ENCODE measurements around the gene INHBB. TPM values are rescaled to one million over a fixed set of nuclear protein-coding genes. Genes with fewer than 3 reads are reported as not detected.

INHBB gene
- total RNA-seq, 1 experiment from 2014 or later = 0.27 TPM

DNA sequence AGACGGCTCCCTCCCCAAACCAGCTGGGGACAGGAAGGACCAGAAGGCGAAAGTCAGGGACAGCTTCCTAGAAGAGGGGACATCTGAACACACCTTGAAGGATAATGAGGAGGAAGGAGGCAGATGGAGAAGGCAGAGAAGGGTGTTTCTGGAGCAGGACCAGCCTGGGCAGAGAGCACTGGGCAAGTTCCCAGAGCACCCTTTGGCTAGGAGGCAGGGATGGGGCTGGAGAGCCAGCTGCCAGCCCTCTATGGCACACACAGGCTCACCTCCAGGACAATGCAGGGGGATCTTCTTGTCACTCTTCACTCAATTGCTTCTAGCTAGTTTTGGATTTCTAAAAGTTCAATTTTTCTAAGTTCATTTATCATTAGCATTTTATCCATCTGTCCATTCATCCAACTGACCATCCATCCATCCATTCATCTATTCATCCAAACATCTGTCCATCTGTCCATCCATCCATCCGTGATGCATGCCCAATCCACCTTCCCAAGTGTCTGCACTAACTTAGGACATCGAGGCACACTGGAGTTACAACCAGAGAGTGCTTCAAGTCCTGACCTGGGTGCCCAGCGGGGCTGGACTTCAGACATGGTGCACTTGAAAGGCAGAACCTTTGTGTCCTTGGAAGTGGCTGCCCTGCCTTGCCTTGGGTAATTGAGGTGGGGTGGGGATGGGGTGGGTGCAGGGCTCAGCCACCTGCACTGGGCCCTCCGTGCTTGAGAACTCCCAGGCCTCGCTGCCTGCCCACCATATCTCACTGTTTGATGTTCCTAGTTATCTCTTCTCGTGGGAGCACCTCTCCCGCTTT, 42.5 kb downstream of the INHBB start:
- H3K27ac ChIP-seq (ENCODE audit: low read depth, low read length) = no peak overlapping the region
- ATAC-seq (no peak), DNase-seq (ENCODE audit: low read depth, low spot score) (no peak)
- H3K4me3 ChIP-seq (replicated peaks in 1 of 2; ENCODE audit: low read depth in 1 of 2, low read length in 2 of 2) = no peak overlapping the region
- no TSS peak for BruUV-seq (replicated peaks)
- CTCF ChIA-PET = no interaction called here
- no peaks in the 10 kb centered on the region for H3K9me3 ChIP-seq (ENCODE audit: control insufficient read depth in 1 of 2, insufficient read depth in 1 of 2, low read depth in 1 of 2, low read length in 2 of 2)
- peaks cover 10% of the 10 kb centered on the region; the same call in 1 of the 2 replicates for H3K27me3 ChIP-seq (ENCODE audit: insufficient read depth, low read length)
- no peak overlapping the region for H2AFZ ChIP-seq (ENCODE audit: low read depth, low read length, poor library complexity, severe bottlenecking)
- RAD21 ChIA-PET (ENCODE audit: low non-redundant PET in 1 of 2, low total read pairs in 2 of 2, uncharacterized antibody in 2 of 2, unreplicated experiment in 2 of 2) = no interaction called here
- H3K4me1 ChIP-seq (ENCODE audit: control insufficient read depth in 1 of 2, insufficient read depth in 2 of 2, low read length in 2 of 2) = peaks cover 7 to 18% of the 10 kb centered on the region in 2 experiments; a peak in 2 of 4 replicates
- TF ChIP-seq SP1 (IDR thresholded peaks at IDR 0.05; ENCODE audit: low read depth) (no peak), SIN3A (IDR thresholded peaks at IDR 0.05; ENCODE audit: low read depth) (no peak), CBX3 (IDR thresholded peaks at IDR 0.05; ENCODE audit: low read depth) (no peak), TCF7L2 (IDR thresholded peaks at IDR 0.05; ENCODE audit: borderline replicate concordance, extremely low read depth, insufficient read depth, insufficient read length) (no peak)
- POLR2A ChIA-PET = no interaction called here
- H3K9me2 ChIP-seq (ENCODE audit: insufficient read depth) = no peaks in the 10 kb centered on the region
- no peaks in the 10 kb centered on the region for H3K36me3 ChIP-seq (ENCODE audit: control insufficient read depth in 1 of 2, insufficient read depth in 2 of 2, low read length in 2 of 2)
- H4K20me1 ChIP-seq (ENCODE audit: insufficient read depth) = no peaks in the 10 kb centered on the region
- H3K9ac ChIP-seq (ENCODE audit: low read length) = no peak overlapping the region
- intact Hi-C loops (cut with micrococcal nuclease) = no loop called here
- H3K79me2 ChIP-seq (ENCODE audit: insufficient read depth, low read length) = no peaks in the 10 kb centered on the region
- no peak overlapping the region for H3K4me2 ChIP-seq (ENCODE audit: low read length)

DNA sequence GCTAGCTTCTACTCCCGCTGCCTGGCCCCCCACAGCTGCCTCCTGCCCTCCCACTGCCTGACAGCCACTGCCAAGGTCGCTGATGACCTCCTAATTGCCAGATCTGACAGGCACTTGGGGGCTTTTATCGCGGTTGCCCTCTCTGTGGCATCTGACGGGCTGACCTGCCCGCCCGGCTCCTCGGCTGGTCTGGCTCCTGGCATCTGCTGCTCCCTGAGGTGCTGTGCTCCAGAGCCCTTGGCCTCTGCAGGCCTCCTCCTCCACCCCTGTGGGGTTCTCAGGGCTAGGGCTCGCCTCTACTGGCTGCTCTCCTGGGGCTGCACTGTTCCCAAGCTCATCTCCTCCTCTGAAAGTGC, 43.1 kb downstream of the INHBB start:
- ATAC-seq (no peak), DNase-seq (ENCODE audit: low read depth, low spot score) (no peak)
- no peak for TF ChIP-seq EGR1 (IDR thresholded peaks at IDR 0.05; ENCODE audit: low read depth)
- TF ChIP-seq ZFX (IDR thresholded peaks at IDR 0.05) = no peak
- no peak for TF ChIP-seq RAD21 (IDR thresholded peaks at IDR 0.05; ENCODE audit: low read depth)
- TF ChIP-seq YY1 (IDR thresholded peaks at IDR 0.05; ENCODE audit: extremely low read depth, insufficient replicate concordance, low read depth, low read length) = no peak
- TF ChIP-seq EZH2 (IDR thresholded peaks at IDR 0.05) = no peak
- TF ChIP-seq ZNF274 (IDR thresholded peaks at IDR 0.05; ENCODE audit: low read depth, low read length) = no peak
- no peak for TF ChIP-seq JUND (IDR thresholded peaks at IDR 0.05)
- TF ChIP-seq CBX3 (IDR thresholded peaks at IDR 0.05; ENCODE audit: low read depth) = no peak
- TF ChIP-seq SP1 (IDR thresholded peaks at IDR 0.05; ENCODE audit: low read depth) = no peak
- no peak for TF ChIP-seq FOSL1 (IDR thresholded peaks at IDR 0.05; ENCODE audit: low read depth)
- intact Hi-C loops (cut with micrococcal nuclease) = no loop called here
- H3K27ac ChIP-seq (ENCODE audit: low read depth, low read length) = no peak overlapping the region
- H3K79me2 ChIP-seq (ENCODE audit: insufficient read depth, low read length) = no peaks in the 10 kb centered on the region
- no peaks in the 10 kb centered on the region for H3K9me2 ChIP-seq (ENCODE audit: insufficient read depth)
- ChIA-PET RAD21 (ENCODE audit: low non-redundant PET in 1 of 2, low total read pairs in 2 of 2, uncharacterized antibody in 2 of 2, unreplicated experiment in 2 of 2) (no interaction called here), CTCF (no interaction called here), POLR2A (no interaction called here)
- H2AFZ ChIP-seq (ENCODE audit: low read depth, low read length, poor library complexity, severe bottlenecking) = no peak overlapping the region
- no peaks in the 10 kb centered on the region for H4K20me1 ChIP-seq (ENCODE audit: insufficient read depth)
- H3K4me1 ChIP-seq (ENCODE audit: control insufficient read depth in 1 of 2, insufficient read depth in 2 of 2, low read length in 2 of 2) = peaks cover 7 to 18% of the 10 kb centered on the region in 2 experiments; a peak in 2 of 4 replicates
- no peaks in the 10 kb centered on the region for H3K9me3 ChIP-seq (ENCODE audit: control insufficient read depth in 1 of 2, insufficient read depth in 1 of 2, low read depth in 1 of 2, low read length in 2 of 2)
- H3K4me3 ChIP-seq (replicated peaks in 1 of 2; ENCODE audit: low read depth in 1 of 2, low read length in 2 of 2) = no peak overlapping the region
- no peaks in the 10 kb centered on the region for H3K36me3 ChIP-seq (ENCODE audit: control insufficient read depth in 1 of 2, insufficient read depth in 2 of 2, low read length in 2 of 2)
- BruUV-seq (replicated peaks) = no TSS peak
- H3K9ac ChIP-seq (ENCODE audit: low read length) = no peak overlapping the region
- H3K27me3 ChIP-seq (ENCODE audit: insufficient read depth, low read length) = peaks cover 10% of the 10 kb centered on the region; the same call in 1 of the 2 replicates
- no peak overlapping the region for H3K4me2 ChIP-seq (ENCODE audit: low read length)

Data from HCT116 (cell line).